ENCODE data around the gene BRAF.

- TF ChIP-seq POLR2A (IDR thresholded peaks at IDR 0.05): no peak
- TF ChIP-seq, protein P1, sequence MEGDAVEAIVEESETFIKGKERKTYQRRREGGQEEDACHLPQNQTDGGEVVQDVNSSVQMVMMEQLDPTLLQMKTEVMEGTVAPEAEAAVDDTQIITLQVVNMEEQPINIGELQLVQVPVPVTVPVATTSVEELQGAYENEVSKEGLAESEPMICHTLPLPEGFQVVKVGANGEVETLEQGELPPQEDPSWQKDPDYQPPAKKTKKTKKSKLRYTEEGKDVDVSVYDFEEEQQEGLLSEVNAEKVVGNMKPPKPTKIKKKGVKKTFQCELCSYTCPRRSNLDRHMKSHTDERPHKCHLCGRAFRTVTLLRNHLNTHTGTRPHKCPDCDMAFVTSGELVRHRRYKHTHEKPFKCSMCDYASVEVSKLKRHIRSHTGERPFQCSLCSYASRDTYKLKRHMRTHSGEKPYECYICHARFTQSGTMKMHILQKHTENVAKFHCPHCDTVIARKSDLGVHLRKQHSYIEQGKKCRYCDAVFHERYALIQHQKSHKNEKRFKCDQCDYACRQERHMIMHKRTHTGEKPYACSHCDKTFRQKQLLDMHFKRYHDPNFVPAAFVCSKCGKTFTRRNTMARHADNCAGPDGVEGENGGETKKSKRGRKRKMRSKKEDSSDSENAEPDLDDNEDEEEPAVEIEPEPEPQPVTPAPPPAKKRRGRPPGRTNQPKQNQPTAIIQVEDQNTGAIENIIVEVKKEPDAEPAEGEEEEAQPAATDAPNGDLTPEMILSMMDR (IDR thresholded peaks at IDR 0.05): no peak
Measured at GRCh38 chr7:140873434-140873833, 51.3 kb downstream of the BRAF start.

All from prostate gland (tissue), 2 donors.